ENCODE data around the gene BFAR. TPM values are rescaled to one million over a fixed set of nuclear protein-coding genes. Genes with fewer than 3 reads are reported as not detected.

BFAR gene
- total and polyA plus RNA-seq, 2 donors from 2014 or later = 35.3 to 53.7 TPM

- no peak for TF ChIP-seq CTCF (IDR thresholded peaks at IDR 0.05; ENCODE audit: borderline replicate concordance, extremely low read depth, insufficient read depth)
- intact Hi-C loops (cut with DNase I) = no loop called here
Measured at GRCh38 chr16:14652726-14653125, 20.0 kb downstream of the BFAR start.

GRCh38 chr16:14658063-14658462, 25.3 kb downstream of the BFAR start:
- Histone ChIP-seq H3K9ac (ENCODE audit: low read length in 3 of 3) (no peak overlapping the region), H3K36me3 (ENCODE audit: control insufficient read depth in 2 of 3, insufficient read depth in 3 of 3, low read length in 3 of 3) (peaks cover 4 to 22% (median 19%) of the 10 kb centered on the region in 3 donors), H3K27me3 (ENCODE audit: control insufficient read depth, insufficient read depth, low read length) (no peaks in the 10 kb centered on the region), H3K4me3 (ENCODE audit: low read length in 3 of 3) (no peak overlapping the region), H3K9me3 (ENCODE audit: control insufficient read depth in 2 of 3, insufficient read depth in 1 of 3, low read length in 3 of 3) (no peaks in the 10 kb centered on the region), H3K27ac (ENCODE audit: low read depth in 2 of 2, low read length in 2 of 2) (no peak overlapping the region), H3K4me1 (ENCODE audit: control insufficient read depth in 2 of 3, insufficient read depth in 2 of 3, low read depth in 1 of 3, low read length in 3 of 3) (no peaks in the 10 kb centered on the region)
- no peak for DNase-seq
- no peak for FAIRE-seq
- no peak for TF ChIP-seq CTCF (IDR thresholded peaks at IDR 0.05; ENCODE audit: borderline replicate concordance, extremely low read depth, insufficient read depth)
- intact Hi-C loops (cut with DNase I) = no loop called here

More at GRCh38 chr16:14652726-14653125, 20.0 kb downstream of the BFAR start:
- H3K9ac ChIP-seq (ENCODE audit: low read length in 3 of 3) = no peak overlapping the region
- no peaks in the 10 kb centered on the region for H3K9me3 ChIP-seq (ENCODE audit: control insufficient read depth in 2 of 3, insufficient read depth in 1 of 3, low read length in 3 of 3)
- DNase-seq (no peak), FAIRE-seq (no peak)
- peaks cover 0 to 39% (median 10%) of the 10 kb centered on the region in 3 donors for H3K36me3 ChIP-seq (ENCODE audit: control insufficient read depth in 2 of 3, insufficient read depth in 3 of 3, low read length in 3 of 3)
- H3K27me3 ChIP-seq (ENCODE audit: control insufficient read depth, insufficient read depth, low read length) = no peaks in the 10 kb centered on the region
- no peaks in the 10 kb centered on the region for H3K4me1 ChIP-seq (ENCODE audit: control insufficient read depth in 2 of 3, insufficient read depth in 2 of 3, low read depth in 1 of 3, low read length in 3 of 3)
- no peak overlapping the region for H3K4me3 ChIP-seq (ENCODE audit: low read length in 3 of 3)
- H3K27ac ChIP-seq (ENCODE audit: low read depth in 2 of 2, low read length in 2 of 2) = no peak overlapping the region

GRCh38 chr16:14667347-14668266, 34.9 kb downstream of the BFAR start:
- Histone ChIP-seq H3K9ac (ENCODE audit: low read length in 3 of 3) (no peak overlapping the region), H3K27me3 (ENCODE audit: control insufficient read depth, insufficient read depth, low read length) (no peaks in the 10 kb centered on the region), H3K27ac (ENCODE audit: low read depth in 2 of 2, low read length in 2 of 2) (no peak overlapping the region), H3K36me3 (ENCODE audit: control insufficient read depth in 2 of 3, insufficient read depth in 3 of 3, low read length in 3 of 3) (peaks cover 2 to 40% (median 21%) of the 10 kb centered on the region in 3 donors), H3K9me3 (ENCODE audit: control insufficient read depth in 2 of 3, insufficient read depth in 1 of 3, low read length in 3 of 3) (no peaks in the 10 kb centered on the region), H3K4me3 (ENCODE audit: low read length in 3 of 3) (no peak overlapping the region), H3K4me1 (ENCODE audit: control insufficient read depth in 2 of 3, insufficient read depth in 2 of 3, low read depth in 1 of 3, low read length in 3 of 3) (no peaks in the 10 kb centered on the region)
- FAIRE-seq (no peak), DNase-seq (no peak)
- intact Hi-C loops (cut with DNase I) = no loop called here
- no peak for TF ChIP-seq CTCF (IDR thresholded peaks at IDR 0.05; ENCODE audit: borderline replicate concordance, extremely low read depth, insufficient read depth)
